Cardiac fibroblast (primary cell): ENCODE data around the gene UCHL1.

Experiments used
- DNase-seq, 2 donors: peaks; one replicate each; pipeline versions ENCODE4 v3.0.0 to v3.0.0-alpha.2; 2010; ENCODE audit warnings: low read depth in 2 of 2
- H3K4me3 ChIP-seq, 2 donors: replicated peaks in 1 of 2; 1 replicate in 1 of 2; 2 replicates in 1 of 2; pipeline ENCODE4 v1.5.1; 2011; ENCODE audit warnings: low read depth in 2 of 2, low read length in 2 of 2, mild to moderate bottlenecking in 2 of 2, moderate library complexity in 1 of 2
- CTCF ChIP-seq: IDR thresholded peaks from one replicate; pipeline ENCODE4 v1.5.1; 2011; ENCODE audit warnings: low read depth, mild to moderate bottlenecking, low read length, inconsistent platforms

UCHL1 gene

GRCh38 chr4:41297832-41298231 lies 41.1 kb downstream of the UCHL1 start:
- H3K4me3 ChIP-seq, result no peak overlapping the region
- TF ChIP-seq CTCF, result no peak
- peak in 1 of 2 donors; percentile 10 for DNase-seq

- TF ChIP-seq CTCF, result no peak
- no peak for DNase-seq
- no peak overlapping the region for H3K4me3 ChIP-seq
Observed at GRCh38 chr4:41299486-41299885, 42.8 kb downstream of the UCHL1 start.

GRCh38 chr4:41301137-41301536 lies 44.4 kb downstream of the UCHL1 start:
- no peak for DNase-seq
- TF ChIP-seq CTCF, result no peak
- H3K4me3 ChIP-seq, result no peak overlapping the region

GRCh38 chr4:41303372-41304118 lies 46.8 kb downstream of the UCHL1 start:
- no peak for DNase-seq
- no peak overlapping the region for H3K4me3 ChIP-seq
- TF ChIP-seq CTCF, result no peak

GRCh38 chr4:41304221-41304620 lies 47.5 kb downstream of the UCHL1 start:
- DNase-seq, result no peak
- no peak overlapping the region for H3K4me3 ChIP-seq
- no peak for TF ChIP-seq CTCF

- no peak overlapping the region for H3K4me3 ChIP-seq
- no peak for TF ChIP-seq CTCF
- no peak for DNase-seq
Observed at GRCh38 chr4:41305476-41305875, 48.7 kb downstream of the UCHL1 start.

GRCh38 chr4:41307638-41308037 lies 50.9 kb downstream of the UCHL1 start:
- DNase-seq, result peak; percentile 9 to 34
- TF ChIP-seq CTCF, result no peak
- H3K4me3 ChIP-seq, result no peak overlapping the region
